ENCODE data around the gene MYO18B. TPM values are rescaled to one million over a fixed set of nuclear protein-coding genes. Genes with fewer than 3 reads are reported as not detected.

MYO18B gene
- total and polyA plus RNA-seq, 7 experiments from 2014 or later = 0.22 to 0.97 (median 0.42) TPM; not detected in 2

- H3K4me1 Mint-ChIP-seq = no peaks in the 10 kb centered on the region
- no peaks in the 10 kb centered on the region for H3K9me3 ChIP-seq (ENCODE audit: control insufficient read depth in 2 of 3, low read length in 3 of 3)
These were observed 167.8 kb downstream of the MYO18B start for GRCh38 chr22:25909614-25910387.

GRCh38 chr22:25911243-25911972 lies 169.4 kb downstream of the MYO18B start:
- Mint-ChIP-seq H3K4me3 (no peak overlapping the region), H3K36me3 (peaks cover 0 to 2% (median 0%) of the 10 kb centered on the region in 5 donors), H3K9me3 (peaks cover 0 to 6% (median 2%) of the 10 kb centered on the region in 11 donors), H3K27ac (no peak overlapping the region), H3K4me1 (no peaks in the 10 kb centered on the region), H3K27me3 (peaks cover 9 to 48% (median 13%) of the 10 kb centered on the region in 5 donors)
- ChIA-PET POLR2A (no interaction called here), CTCF (no interaction called here)
- ATAC-seq (no peak), DNase-seq (no peak)
- Histone ChIP-seq H3K9me3 (ENCODE audit: control insufficient read depth in 2 of 3, low read length in 3 of 3) (no peaks in the 10 kb centered on the region), H3K4me3 (ENCODE audit: low read length) (no peak overlapping the region), H3K27me3 (ENCODE audit: control insufficient read depth in 2 of 2, insufficient read depth in 2 of 2, low read length in 2 of 2) (no peaks in the 10 kb centered on the region), H3K27ac (ENCODE audit: low read depth, low read length) (no peak overlapping the region), H3K36me3 (ENCODE audit: control insufficient read depth in 2 of 3, insufficient read depth in 3 of 3, low read length in 3 of 3) (no peaks in the 10 kb centered on the region), H3K4me1 (ENCODE audit: control insufficient read depth in 2 of 2, insufficient read depth in 2 of 2, low read length in 2 of 2) (no peaks in the 10 kb centered on the region)
- intact Hi-C loops (cut with micrococcal nuclease) = no loop called here

More at GRCh38 chr22:25909614-25910387, 167.8 kb downstream of the MYO18B start:
- H3K27me3 Mint-ChIP-seq = peaks cover 9 to 48% (median 15%) of the 10 kb centered on the region in 5 donors
- DNase-seq (no peak), ATAC-seq (no peak)
- Histone ChIP-seq H3K36me3 (ENCODE audit: control insufficient read depth in 2 of 3, insufficient read depth in 3 of 3, low read length in 3 of 3) (no peaks in the 10 kb centered on the region), H3K27ac (ENCODE audit: low read depth, low read length) (no peak overlapping the region), H3K4me3 (ENCODE audit: low read length) (no peak overlapping the region), H3K4me1 (ENCODE audit: control insufficient read depth in 2 of 2, insufficient read depth in 2 of 2, low read length in 2 of 2) (no peaks in the 10 kb centered on the region), H3K27me3 (ENCODE audit: control insufficient read depth in 2 of 2, insufficient read depth in 2 of 2, low read length in 2 of 2) (no peaks in the 10 kb centered on the region)
- CTCF ChIA-PET = no interaction called here
- intact Hi-C loops (cut with micrococcal nuclease) = no loop called here
- POLR2A ChIA-PET = no interaction called here
- H3K4me3 Mint-ChIP-seq = no peak overlapping the region
- H3K9me3 Mint-ChIP-seq = peaks cover 0 to 5% (median 3%) of the 10 kb centered on the region in 11 donors
- H3K27ac Mint-ChIP-seq = no peak overlapping the region
- H3K36me3 Mint-ChIP-seq = peaks cover 0 to 2% (median 0%) of the 10 kb centered on the region in 5 donors

- H3K36me3 ChIP-seq (ENCODE audit: control insufficient read depth in 2 of 3, insufficient read depth in 3 of 3, low read length in 3 of 3) = no peaks in the 10 kb centered on the region
- no peaks in the 10 kb centered on the region for H3K9me3 ChIP-seq (ENCODE audit: control insufficient read depth in 2 of 3, low read length in 3 of 3)
- CTCF ChIA-PET = no interaction called here
- no peak overlapping the region for H3K27ac Mint-ChIP-seq
- intact Hi-C loops (cut with micrococcal nuclease) = no loop called here
- peaks cover 10 to 70% (median 48%) of the 10 kb centered on the region in 5 donors for H3K27me3 Mint-ChIP-seq
- no peak overlapping the region for H3K27ac ChIP-seq (ENCODE audit: low read depth, low read length)
- ATAC-seq = no peak
- no peak overlapping the region for H3K4me3 Mint-ChIP-seq
- H3K4me1 ChIP-seq (ENCODE audit: control insufficient read depth in 2 of 2, insufficient read depth in 2 of 2, low read length in 2 of 2) = no peaks in the 10 kb centered on the region
- H3K27me3 ChIP-seq (ENCODE audit: control insufficient read depth in 2 of 2, insufficient read depth in 2 of 2, low read length in 2 of 2) = peaks cover 0 to 9% of the 10 kb centered on the region in 2 donors
- H3K4me1 Mint-ChIP-seq = no peaks in the 10 kb centered on the region
- H3K9me3 Mint-ChIP-seq = peaks cover 0 to 30% (median 6%) of the 10 kb centered on the region in 11 donors
- no peak for DNase-seq
- H3K36me3 Mint-ChIP-seq = no peaks in the 10 kb centered on the region
- H3K4me3 ChIP-seq (ENCODE audit: low read length) = no peak overlapping the region
- POLR2A ChIA-PET = no interaction called here
These were observed 177.5 kb downstream of the MYO18B start for GRCh38 chr22:25919452-25919851.

- peaks cover 0 to 9% of the 10 kb centered on the region in 2 donors for H3K27me3 ChIP-seq (ENCODE audit: control insufficient read depth in 2 of 2, insufficient read depth in 2 of 2, low read length in 2 of 2)
- Mint-ChIP-seq H3K36me3 (no peaks in the 10 kb centered on the region), H3K4me3 (no peak overlapping the region), H3K9me3 (peaks cover 0 to 33% (median 3%) of the 10 kb centered on the region in 11 donors), H3K27ac (no peak overlapping the region), H3K4me1 (no peaks in the 10 kb centered on the region), H3K27me3 (peaks cover 11 to 60% (median 43%) of the 10 kb centered on the region in 5 donors)
- ATAC-seq (no peak), DNase-seq (no peak)
- intact Hi-C loops (cut with micrococcal nuclease) = no loop called here
- ChIA-PET POLR2A (no interaction called here), CTCF (no interaction called here)
- no peaks in the 10 kb centered on the region for H3K4me1 ChIP-seq (ENCODE audit: control insufficient read depth in 2 of 2, insufficient read depth in 2 of 2, low read length in 2 of 2)
- H3K27ac ChIP-seq (ENCODE audit: low read depth, low read length) = no peak overlapping the region
- H3K36me3 ChIP-seq (ENCODE audit: control insufficient read depth in 2 of 3, insufficient read depth in 3 of 3, low read length in 3 of 3) = no peaks in the 10 kb centered on the region
- H3K4me3 ChIP-seq (ENCODE audit: low read length) = no peak overlapping the region
- no peaks in the 10 kb centered on the region for H3K9me3 ChIP-seq (ENCODE audit: control insufficient read depth in 2 of 3, low read length in 3 of 3)
These were observed 180.2 kb downstream of the MYO18B start for GRCh38 chr22:25922141-25922540.

GRCh38 chr22:25923914-25924313 lies 181.9 kb downstream of the MYO18B start:
- ChIA-PET CTCF (no interaction called here), POLR2A (no interaction called here)
- Histone ChIP-seq H3K27me3 (ENCODE audit: control insufficient read depth in 2 of 2, insufficient read depth in 2 of 2, low read length in 2 of 2) (peaks cover 0 to 9% of the 10 kb centered on the region in 2 donors), H3K9me3 (ENCODE audit: control insufficient read depth in 2 of 3, low read length in 3 of 3) (no peaks in the 10 kb centered on the region), H3K36me3 (ENCODE audit: control insufficient read depth in 2 of 3, insufficient read depth in 3 of 3, low read length in 3 of 3) (no peaks in the 10 kb centered on the region), H3K4me1 (ENCODE audit: control insufficient read depth in 2 of 2, insufficient read depth in 2 of 2, low read length in 2 of 2) (no peaks in the 10 kb centered on the region), H3K4me3 (ENCODE audit: low read length) (no peak overlapping the region), H3K27ac (ENCODE audit: low read depth, low read length) (no peak overlapping the region)
- no peak overlapping the region for H3K4me3 Mint-ChIP-seq
- no peaks in the 10 kb centered on the region for H3K4me1 Mint-ChIP-seq
- H3K9me3 Mint-ChIP-seq = peaks cover 0 to 22% (median 5%) of the 10 kb centered on the region in 11 donors
- intact Hi-C loops (cut with micrococcal nuclease) = no loop called here
- peaks cover 6 to 57% (median 45%) of the 10 kb centered on the region in 5 donors for H3K27me3 Mint-ChIP-seq
- peaks cover 0 to 3% (median 0%) of the 10 kb centered on the region in 5 donors for H3K36me3 Mint-ChIP-seq
- ATAC-seq = no peak
- DNase-seq = no peak
- H3K27ac Mint-ChIP-seq = no peak overlapping the region

GRCh38 chr22:25928038-25928437 lies 186.1 kb downstream of the MYO18B start:
- no peaks in the 10 kb centered on the region for H3K36me3 ChIP-seq (ENCODE audit: control insufficient read depth in 2 of 3, insufficient read depth in 3 of 3, low read length in 3 of 3)
- ChIA-PET POLR2A (no interaction called here), CTCF (no interaction called here)
- no peak for DNase-seq
- Mint-ChIP-seq H3K27ac (no peak overlapping the region), H3K9me3 (peaks cover 0 to 28% (median 5%) of the 10 kb centered on the region in 11 donors), H3K4me1 (no peaks in the 10 kb centered on the region), H3K27me3 (peaks cover 11 to 40% (median 18%) of the 10 kb centered on the region in 5 donors), H3K4me3 (no peak overlapping the region), H3K36me3 (peaks cover 0 to 3% (median 0%) of the 10 kb centered on the region in 5 donors)
- no peak overlapping the region for H3K4me3 ChIP-seq (ENCODE audit: low read length)
- H3K9me3 ChIP-seq (ENCODE audit: control insufficient read depth in 2 of 3, low read length in 3 of 3) = no peaks in the 10 kb centered on the region
- no peak for ATAC-seq
- intact Hi-C loops (cut with micrococcal nuclease) = no loop called here
- no peak overlapping the region for H3K27ac ChIP-seq (ENCODE audit: low read depth, low read length)
- no peaks in the 10 kb centered on the region for H3K4me1 ChIP-seq (ENCODE audit: control insufficient read depth in 2 of 2, insufficient read depth in 2 of 2, low read length in 2 of 2)
- peaks cover 0 to 3% of the 10 kb centered on the region in 2 donors for H3K27me3 ChIP-seq (ENCODE audit: control insufficient read depth in 2 of 2, insufficient read depth in 2 of 2, low read length in 2 of 2)
